Activated CD4-positive, alpha-beta T cell treated with anti-CD3 and anti-CD28 coated beads, Interleukin-2, amount 50 U/mL, for 48 hours (primary cell): ENCODE measurements around the gene MYL9.
"Not testable (repeated sequence)": the region's sequence is repeated elsewhere in the genome, so short reads cannot be mapped to it uniquely, and the experiment has no call there.

Source experiments
- DNase-seq, 2 experiments: peaks; one replicate each; pipeline ENCODE4 v3.0.0-alpha.2; 2020

MYL9 gene

GRCh38 chr20:36549942-36550789, 8.8 kb downstream of the MYL9 start:
- DNase-seq = no peak

DNA sequence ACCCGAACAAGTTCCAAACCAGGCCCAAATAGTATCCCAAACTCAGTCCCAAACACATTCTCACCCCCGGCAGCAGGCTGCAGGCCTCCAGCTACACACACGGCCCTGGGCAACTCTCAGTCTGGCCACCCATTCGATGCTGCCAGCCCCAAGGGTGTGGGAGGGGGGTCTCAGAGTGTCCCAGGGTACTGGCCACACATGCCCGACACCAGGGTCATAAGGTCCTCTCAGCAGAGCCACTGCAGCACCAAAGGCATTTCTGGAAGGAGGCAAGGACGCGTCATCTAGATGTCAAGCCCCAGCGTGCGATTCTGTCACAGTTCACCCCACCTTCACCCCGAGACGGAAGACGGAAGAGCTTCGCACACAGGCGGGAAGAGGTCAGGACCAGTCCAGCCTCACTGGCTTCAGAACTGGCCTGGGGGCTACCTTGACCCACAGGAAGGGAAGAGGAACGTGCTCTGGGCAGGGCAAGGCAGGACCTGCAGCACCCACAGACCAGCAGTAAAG, 9.5 kb downstream of the MYL9 start:
- DNase-seq = no peak

DNA sequence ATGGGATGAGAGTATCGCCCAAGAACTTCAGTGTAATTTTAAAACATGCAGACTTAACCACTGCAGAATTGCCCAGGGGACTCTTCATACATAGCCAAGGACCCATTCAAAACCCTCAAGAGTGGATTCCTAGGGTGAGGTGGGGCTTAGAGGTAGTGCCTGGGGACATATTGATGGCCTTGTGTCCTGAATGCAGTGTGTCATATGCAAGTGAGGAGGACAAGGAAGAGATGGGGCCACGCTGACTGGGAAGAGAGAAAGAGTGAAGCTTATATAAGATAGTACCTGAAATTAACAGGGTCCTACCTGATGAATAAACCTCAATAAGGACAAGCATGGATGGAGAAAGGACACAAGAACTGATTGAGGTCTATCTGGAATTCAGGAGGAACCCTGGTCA, 13.9 kb downstream of the MYL9 start:
- DNase-seq = no peak

DNA sequence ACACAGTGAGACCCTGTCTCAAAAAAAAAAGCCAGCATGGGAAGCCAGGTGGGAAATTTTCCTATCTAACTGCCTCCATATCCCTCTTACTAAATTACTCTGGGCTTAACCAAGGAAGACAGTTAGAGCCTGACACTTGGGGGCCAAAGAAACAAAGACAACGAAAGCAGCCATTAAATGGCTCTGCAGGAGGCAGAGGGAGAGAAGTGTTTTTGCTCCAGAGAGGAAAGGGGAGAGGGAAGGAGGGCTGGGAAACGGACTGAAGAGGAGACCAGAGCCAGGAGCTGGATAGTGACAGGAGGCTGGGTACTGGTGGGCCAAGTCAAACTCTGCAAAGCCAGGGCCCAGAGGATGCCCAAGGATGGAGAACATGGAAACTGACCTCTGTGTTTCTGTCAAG, 21.4 kb downstream of the MYL9 start:
- no peak for DNase-seq

GRCh38 chr20:36563374-36563773, 22.1 kb downstream of the MYL9 start:
- no peak for DNase-seq

DNA sequence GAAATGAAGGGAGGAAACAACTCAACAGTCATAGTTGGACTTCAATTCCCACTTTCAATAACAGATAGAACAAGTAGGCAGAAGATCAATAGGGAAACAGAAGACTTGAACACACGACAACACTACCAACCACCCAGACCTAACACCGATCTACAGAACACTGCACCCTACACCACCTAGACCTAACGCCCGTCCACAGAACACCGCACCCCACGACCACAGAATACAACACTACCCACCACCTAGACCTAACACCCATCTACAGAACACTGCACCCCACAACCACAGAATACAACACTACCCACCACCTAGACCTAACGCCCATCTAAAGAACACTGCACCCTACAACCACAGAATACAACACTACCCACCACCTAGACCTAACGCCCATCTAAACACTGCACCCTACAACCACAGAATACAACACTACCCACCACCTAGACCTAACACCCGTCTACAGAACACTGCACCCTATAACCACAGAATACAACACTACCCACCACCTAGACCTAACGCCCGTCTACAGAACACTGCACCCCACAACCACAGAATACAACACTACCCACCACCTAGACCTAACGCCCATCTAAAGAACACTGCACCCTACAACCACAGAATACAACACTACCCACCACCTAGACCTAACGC, 22.9 kb downstream of the MYL9 start:
- DNase-seq = not testable (repeated sequence)

DNA sequence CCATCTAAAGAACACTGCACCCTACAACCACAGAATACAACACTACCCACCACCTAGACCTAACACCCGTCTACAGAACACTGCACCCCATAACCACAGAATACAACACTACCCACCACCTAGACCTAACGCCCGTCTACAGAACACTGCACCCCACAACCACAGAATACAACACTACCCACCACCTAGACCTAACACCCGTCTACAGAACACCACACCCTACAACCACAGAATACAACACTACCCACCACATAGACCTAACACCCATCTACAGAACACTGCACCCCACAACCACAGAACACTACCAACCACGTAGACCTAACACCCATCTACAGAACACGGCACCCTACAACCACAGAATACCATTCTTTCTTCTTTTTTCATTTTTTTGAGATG, 23.4 kb downstream of the MYL9 start:
- not testable (repeated sequence) for DNase-seq

- no peak for DNase-seq
Measured at GRCh38 chr20:36565520-36565919, 24.2 kb downstream of the MYL9 start.

DNA sequence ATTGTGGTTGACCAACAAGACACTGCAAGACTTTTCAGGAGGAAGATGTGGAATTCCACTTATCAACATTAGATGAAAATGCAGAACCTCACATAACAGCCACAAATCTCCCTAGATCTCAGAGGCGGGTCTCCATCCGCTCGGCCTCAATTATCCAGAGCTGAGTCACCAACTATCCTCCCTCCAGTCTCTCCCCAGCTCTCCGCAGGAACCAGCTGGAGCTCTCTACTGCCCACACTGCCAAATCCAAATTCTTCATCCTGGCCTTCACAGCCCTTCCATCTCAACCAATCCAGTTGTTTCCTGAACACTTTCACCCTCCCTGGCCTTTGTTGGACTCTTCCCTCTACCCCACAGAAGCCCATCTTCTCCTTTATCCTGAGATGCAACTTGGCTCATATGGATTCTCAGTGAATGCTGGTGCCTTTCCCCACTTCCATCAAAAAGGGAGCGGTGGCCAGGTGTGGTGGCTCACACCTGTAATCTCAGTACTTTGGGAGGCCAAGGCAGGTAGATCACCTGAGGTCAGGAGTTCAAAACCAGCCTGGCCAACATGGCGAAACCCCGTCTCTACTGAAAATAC, 28.6 kb downstream of the MYL9 start:
- no peak for DNase-seq

DNA sequence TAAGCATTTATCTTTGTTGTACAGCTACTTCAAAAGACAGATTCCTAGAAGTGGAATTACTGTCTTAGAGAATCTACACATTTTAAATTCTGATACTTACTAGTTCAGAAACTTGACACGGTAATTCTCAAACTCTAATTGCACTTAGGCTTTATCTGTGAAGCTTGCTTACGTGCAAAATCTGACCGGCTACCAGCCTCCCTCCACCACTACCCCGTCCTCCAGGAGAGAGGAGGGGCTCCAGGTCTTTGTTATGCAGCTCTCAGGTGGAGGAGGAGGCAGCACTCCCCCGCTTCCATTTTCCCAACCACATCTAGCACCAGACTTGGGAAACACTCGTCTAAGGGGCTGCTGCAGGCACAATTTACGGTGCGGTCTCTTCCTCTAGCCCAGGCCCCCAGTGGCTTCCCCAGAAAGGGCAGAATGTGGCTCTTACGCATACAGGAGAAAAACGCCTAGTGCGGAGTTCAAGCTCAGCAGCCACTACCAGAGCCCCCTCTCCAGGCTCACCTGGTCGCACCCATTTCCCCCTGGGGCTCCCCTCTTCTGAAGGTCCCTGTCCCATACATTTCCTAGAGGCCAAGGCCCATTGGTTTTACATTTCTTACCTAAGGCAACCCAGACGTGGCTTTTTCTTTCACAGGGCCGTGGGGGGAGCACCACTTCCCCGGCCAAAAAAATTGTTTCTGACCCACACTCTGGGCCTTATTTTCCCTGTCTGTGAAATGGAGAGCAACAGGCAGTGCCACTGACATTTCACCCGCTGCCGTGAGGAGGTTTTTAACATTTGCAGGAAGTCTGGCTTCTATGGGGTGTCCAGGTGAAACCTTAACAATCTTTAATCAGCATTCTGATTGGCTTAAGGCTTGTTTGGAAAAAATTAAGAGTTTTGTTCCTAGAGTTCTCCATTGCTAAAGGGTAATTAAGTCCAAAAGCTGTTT, 30.5 kb downstream of the MYL9 start:
- DNase-seq = no peak

DNA sequence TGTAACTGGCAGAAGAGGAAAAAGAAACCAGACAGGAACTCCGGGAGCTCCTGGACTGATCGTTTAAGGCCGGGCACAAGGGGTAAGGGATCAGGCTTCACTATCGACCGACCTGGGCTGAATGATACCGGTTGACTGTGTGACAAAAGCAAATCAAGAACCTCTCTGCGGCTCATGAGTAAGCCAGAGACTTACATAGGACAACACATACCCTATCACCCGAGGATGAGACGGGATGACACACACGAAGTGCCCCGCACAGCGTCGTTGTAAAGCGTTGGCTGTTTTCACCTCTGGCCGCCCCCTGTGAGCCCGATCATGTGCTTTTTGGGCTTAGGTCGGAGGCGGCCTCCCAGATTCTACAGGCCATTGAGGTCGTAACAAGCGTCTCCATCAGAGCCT, 31.4 kb downstream of the MYL9 start:
- DNase-seq = peak; percentile 70 to 76

DNA sequence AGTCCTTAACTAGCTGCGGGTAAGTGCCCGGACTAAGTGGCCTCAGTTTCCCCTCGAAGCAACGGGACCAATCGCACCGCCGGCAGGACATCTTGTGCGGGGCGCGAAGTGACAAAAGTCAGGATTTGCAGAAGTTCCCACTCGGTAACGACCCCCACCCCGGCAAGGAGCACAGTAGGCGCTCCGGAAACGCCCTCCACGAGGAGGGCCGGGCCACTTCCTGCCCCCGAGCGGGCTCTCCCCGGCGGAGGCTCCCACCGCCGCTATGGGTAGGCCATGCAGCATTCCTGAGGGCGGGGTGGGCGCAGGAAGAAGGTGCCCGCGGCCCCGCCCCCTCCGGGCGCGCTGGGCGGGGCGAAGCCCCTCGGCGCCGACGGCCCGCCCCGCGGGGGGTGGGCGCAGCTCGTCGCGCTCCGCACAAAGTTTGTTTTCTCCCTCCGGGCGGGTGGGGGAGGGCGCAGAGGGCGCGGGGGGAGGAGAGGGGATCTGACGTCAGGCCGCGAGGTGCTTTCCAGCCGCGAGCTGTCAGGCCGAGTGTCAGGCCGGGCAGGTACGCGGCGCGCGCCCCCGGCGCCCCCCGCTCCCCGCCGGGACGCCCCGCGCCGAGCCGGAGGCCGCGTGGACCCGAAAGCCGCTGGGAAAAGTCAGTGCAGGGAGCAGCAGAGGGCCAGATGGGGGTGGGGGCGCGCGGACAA, 31.9 kb downstream of the MYL9 start, which contains the start of gene TGIF2:
Gene TGIF2, plus strand, starts transcription at position 495 of the 695 bp plus-strand sequence. CDS start 5,178 bp downstream, outside the sequence.
- DNase-seq = peak; percentile 85 to 86

DNA sequence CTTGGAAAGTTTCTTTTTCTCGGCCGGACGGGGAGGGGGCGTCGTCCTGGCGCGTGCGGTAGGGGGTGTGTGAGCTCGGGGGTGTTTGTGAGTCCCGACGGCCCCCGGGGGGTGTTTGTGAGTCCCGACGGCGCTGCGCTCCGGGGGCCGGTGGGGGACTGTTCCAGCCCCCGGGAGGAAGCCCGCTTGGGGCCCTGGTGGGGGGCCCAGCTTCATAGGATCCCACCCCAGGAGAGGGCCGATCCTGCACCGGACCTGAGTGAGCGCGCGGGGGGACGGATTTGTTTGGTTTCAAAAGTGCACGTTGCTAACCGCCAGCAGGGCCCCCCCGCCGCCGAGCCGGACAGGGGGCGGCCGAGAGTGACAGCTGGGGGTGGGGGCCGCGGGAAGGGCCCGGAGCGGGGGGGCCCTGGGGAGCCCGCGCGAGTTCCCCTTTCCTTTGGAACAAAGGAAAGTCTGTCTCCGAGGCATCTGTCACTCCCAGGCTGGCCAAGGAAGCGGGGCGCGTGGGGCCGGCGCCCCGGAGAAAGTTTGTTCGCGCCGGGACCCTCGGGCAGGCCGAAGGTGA, 32.6 kb downstream of the MYL9 start:
- peak; percentile 19 to 40 for DNase-seq

GRCh38 chr20:36574366-36575135, 33.2 kb downstream of the MYL9 start:
- DNase-seq = peak; percentile 47 to 52

- DNase-seq = no peak
Measured at GRCh38 chr20:36576081-36576445, 34.7 kb downstream of the MYL9 start.

- DNase-seq = no peak
Measured at GRCh38 chr20:36578356-36579041, 37.2 kb downstream of the MYL9 start.

DNA sequence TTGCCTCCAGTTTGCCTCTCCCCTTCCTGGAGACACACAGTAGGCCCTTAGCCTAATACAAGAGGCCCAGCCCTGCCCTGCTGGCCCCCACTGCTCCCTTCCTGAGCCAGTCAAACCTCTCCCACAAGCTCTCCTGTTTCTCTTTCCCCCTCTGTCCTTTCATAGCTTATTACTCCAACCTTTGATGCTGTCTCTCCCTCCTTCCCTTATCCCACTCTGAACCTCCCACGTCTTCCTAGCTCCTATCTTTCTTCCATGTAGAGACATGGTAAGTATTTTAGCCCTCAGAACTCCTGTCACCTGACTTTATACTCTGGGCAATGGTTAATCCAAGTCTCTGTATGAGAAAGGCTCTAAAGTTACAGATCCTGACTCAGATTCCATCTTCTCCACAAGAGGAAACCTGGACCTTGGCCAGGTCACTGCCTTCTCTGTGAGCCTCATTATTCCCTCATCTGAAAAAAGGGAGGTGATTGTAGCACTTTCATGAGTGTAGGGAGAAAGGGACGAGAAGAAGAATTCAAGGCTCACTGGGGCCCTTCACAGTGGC, 38.8 kb downstream of the MYL9 start:
- no peak for DNase-seq

GRCh38 chr20:36582322-36582721, 41.0 kb downstream of the MYL9 start:
- DNase-seq = peak in 1 of 2 experiments; percentile 17

DNA sequence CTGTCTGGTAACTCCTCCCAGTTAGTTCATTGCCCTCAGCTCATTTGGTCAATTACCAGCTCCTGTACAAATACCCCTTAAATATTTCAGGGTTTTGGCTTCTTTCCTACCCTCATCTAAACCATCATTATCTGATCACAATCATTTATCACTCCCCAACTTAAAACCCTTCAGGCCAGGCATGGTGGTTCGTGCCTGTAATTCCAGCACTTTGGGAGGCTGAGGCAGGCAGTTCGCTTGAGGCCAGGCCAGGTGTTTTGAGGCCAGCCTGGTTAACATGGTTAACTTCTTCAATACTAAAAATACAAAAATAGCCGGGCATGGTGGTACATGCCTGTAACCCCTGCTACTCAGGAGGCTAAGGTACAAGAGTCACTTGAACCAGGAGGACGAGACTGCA, 41.5 kb downstream of the MYL9 start:
- no peak for DNase-seq

DNA sequence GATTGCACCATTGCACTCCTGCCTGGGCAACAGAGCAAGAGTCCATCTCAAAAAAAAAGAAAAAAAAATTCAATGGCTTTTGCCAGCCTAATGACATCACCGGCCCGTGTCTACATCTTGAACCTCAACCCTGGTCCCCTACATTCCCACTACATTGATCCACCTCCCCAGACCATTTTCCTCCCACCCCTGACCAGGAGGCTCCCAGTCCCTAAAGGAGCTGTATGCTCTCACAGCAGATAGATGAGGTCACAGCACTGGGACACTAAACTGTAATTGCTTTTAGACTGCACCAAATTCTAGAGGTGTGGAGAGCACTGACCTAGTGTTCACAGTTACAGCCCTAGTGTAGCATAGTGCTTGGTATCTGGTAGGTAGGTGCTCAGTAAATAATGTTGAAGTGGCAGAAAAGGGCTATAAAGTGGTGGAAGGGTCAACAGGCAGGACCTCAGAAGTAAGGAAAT, 42.7 kb downstream of the MYL9 start:
- no peak for DNase-seq
